PC-3 (cell line): ENCODE results near the gene DYDC2. TPM values are rescaled to one million over a fixed set of nuclear protein-coding genes. Genes with fewer than 3 reads are reported as not detected.

ENCODE experiments used
- ATAC-seq: fragments of 200-7000 bp; cut with Tn5 transposase; 2 replicates; pipeline ENCODE4 v1.9.1; 2020; ENCODE audit warnings: mild to moderate bottlenecking, moderate library complexity
- BruUV-seq: library from RNA; stranded (reverse); fragments of 400-500 nt; replicated peaks from 2 replicates; lab custom pipeline; 2021; lab: Mats Ljungman, UMichigan
- CTCF ChIA-PET: fragments of 300-600 bp; sonication (Branson Sonifier 250); formaldehyde crosslinking; loops from one replicate; lab custom pipeline; 2022; ENCODE audit warnings: antibody characterized with exemption; lab: Charles Lee
- POLR2A ChIA-PET: fragments of 300-600 bp; sonication (Branson Sonifier 250); formaldehyde crosslinking; loops from one replicate; lab custom pipeline; 2022; ENCODE audit warnings: antibody characterized with exemption; ENCODE audit not compliant: unreplicated experiment; lab: Charles Lee
- DNase-seq: peaks from one replicate; pipeline ENCODE4 v3.0.0-alpha.2; 2015
- H2AFZ ChIP-seq: fragments of 300-600 bp; sonication (generic); 2 replicates; pipeline ENCODE4 v1.6.0; 2016; ENCODE audit warnings: antibody characterized with exemption, low read length
- H3F3A ChIP-seq: fragments of 300-600 bp; sonication (generic); one replicate; pipeline ENCODE4 v1.6.0; 2017; ENCODE audit warnings: antibody characterized with exemption, low read length, control low read depth, mild to moderate bottlenecking; ENCODE audit not compliant: unreplicated experiment
- H3K27ac ChIP-seq: fragments of 300-600 bp; sonication (generic); 2 replicates; pipeline ENCODE4 v1.5.1; 2016; ENCODE audit warnings: mild to moderate bottlenecking, low read length
- H3K27me3 ChIP-seq: fragments of 300-600 bp; sonication (generic); 2 replicates; pipeline ENCODE4 v1.6.1; 2016; ENCODE audit warnings: low read length, mixed read lengths
- H3K36me3 ChIP-seq: fragments of 300-600 bp; sonication (generic); 2 replicates; pipeline ENCODE4 v1.6.1; 2016; ENCODE audit warnings: low read depth, mixed run types, low read length, mixed read lengths
- H3K4me1 ChIP-seq: fragments of 300-600 bp; sonication (generic); 2 replicates; pipeline ENCODE4 v1.5.1; 2016; ENCODE audit warnings: low read length; ENCODE audit not compliant: insufficient read depth
- H3K4me2 ChIP-seq: fragments of 300-600 bp; sonication (generic); 2 replicates; pipeline ENCODE4 v1.6.0; 2016; ENCODE audit warnings: low read length
- H3K4me3 ChIP-seq: fragments of 300-600 bp; sonication (generic); 2 replicates; pipeline ENCODE4 v1.5.1; 2016; ENCODE audit warnings: mild to moderate bottlenecking, low read length, mixed read lengths
- H3K79me2 ChIP-seq: fragments of 300-600 bp; sonication (generic); 2 replicates; pipeline ENCODE4 v1.6.1; 2017; ENCODE audit warnings: low read length, mixed read lengths
- H3K9ac ChIP-seq: fragments of 300-600 bp; sonication (generic); 2 replicates; pipeline ENCODE4 v1.6.0; 2016; ENCODE audit warnings: mild to moderate bottlenecking, low read length
- H3K9me2 ChIP-seq: fragments of 300-600 bp; sonication (generic); replicated peaks from 2 replicates; pipeline ENCODE4 v1.6.1; 2016; ENCODE audit warnings: mixed run types, low read length, mixed read lengths
- H3K9me3 ChIP-seq: fragments of 300-600 bp; sonication (generic); 2 replicates; pipeline ENCODE4 v1.6.1; 2016; ENCODE audit warnings: low read length, mixed read lengths
- H4K20me1 ChIP-seq: fragments of 300-600 bp; sonication (generic); 2 replicates; pipeline ENCODE4 v1.6.1; 2016; ENCODE audit warnings: low read length, mixed read lengths
- EZH2 ChIP-seq: fragments of 300-600 bp; sonication (generic); IDR thresholded peaks from one replicate; pipeline ENCODE4 v1.6.1; 2017; ENCODE audit warnings: antibody characterized with exemption, mild to moderate bottlenecking, low read length; ENCODE audit not compliant: unreplicated experiment
- EZH2phosphoT487 ChIP-seq: fragments of 300-600 bp; sonication (generic); IDR thresholded peaks from 2 replicates; pipeline ENCODE4 v1.6.1; 2018; ENCODE audit warnings: mild to moderate bottlenecking, antibody characterized with exemption, low read length, borderline replicate concordance
- intact Hi-C: fragments of 100-400 bp; cut with micrococcal nuclease; formaldehyde crosslinking; loops from 2 replicates; pipeline ENCODE4 v1.9.0; 2023
- total RNA-seq: library from RNA; depleted of rRNA; stranded (reverse); fragments of >200 nt; gene quantifications from 2 replicates; pipeline ENCODE4 v1.2.3, GENCODE V29; 2014
- TF ChIP-seq, protein P1 (sequence below): fragments of 300-600 bp; sonication (generic); conservative IDR thresholded peaks from 2 replicates; pipeline ENCODE4 v1.5.1; 2017; ENCODE audit warnings: antibody characterized with exemption, low read depth, mild to moderate bottlenecking, low read length

Gene DYDC2
- total RNA-seq, 1 experiment from 2014 or later = not detected

DNA sequence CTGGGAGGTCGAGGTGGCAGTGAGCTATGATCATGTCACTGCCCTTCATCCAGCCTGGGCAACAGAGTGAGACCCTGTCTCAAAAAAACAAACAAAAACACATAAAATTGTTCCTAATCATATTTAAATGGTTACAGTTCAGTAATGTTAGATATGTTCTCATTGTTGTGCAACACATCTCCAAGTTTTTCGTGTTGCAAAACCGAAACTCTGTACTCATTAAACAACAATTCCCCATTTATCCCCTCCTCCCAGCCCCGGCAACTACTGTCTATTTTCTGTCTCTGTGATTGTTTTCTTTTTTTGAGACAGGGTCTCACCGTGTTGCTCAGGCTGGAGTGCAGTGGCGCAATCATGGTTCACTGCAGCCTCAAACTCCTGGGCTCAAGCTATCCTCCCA is 35.7 kb downstream of the DYDC2 start:
- Histone ChIP-seq H3K9ac (no peak overlapping the region), H3K36me3 (no peaks in the 10 kb centered on the region), H3K4me3 (no peak overlapping the region), H2AFZ (no peak overlapping the region), H4K20me1 (no peaks in the 10 kb centered on the region), H3K4me2 (no peak overlapping the region), H3K9me2 (no peaks in the 10 kb centered on the region), H3K4me1 (no peaks in the 10 kb centered on the region), H3K27ac (no peak overlapping the region), H3F3A (no peaks in the 10 kb centered on the region), H3K27me3 (no peaks in the 10 kb centered on the region), H3K79me2 (no peaks in the 10 kb centered on the region), H3K9me3 (no peaks in the 10 kb centered on the region)
- ChIA-PET POLR2A (no interaction called here), CTCF (no interaction called here)
- TF ChIP-seq EZH2phosphoT487 (no peak), EZH2 (no peak)
- TF ChIP-seq, protein P1, sequence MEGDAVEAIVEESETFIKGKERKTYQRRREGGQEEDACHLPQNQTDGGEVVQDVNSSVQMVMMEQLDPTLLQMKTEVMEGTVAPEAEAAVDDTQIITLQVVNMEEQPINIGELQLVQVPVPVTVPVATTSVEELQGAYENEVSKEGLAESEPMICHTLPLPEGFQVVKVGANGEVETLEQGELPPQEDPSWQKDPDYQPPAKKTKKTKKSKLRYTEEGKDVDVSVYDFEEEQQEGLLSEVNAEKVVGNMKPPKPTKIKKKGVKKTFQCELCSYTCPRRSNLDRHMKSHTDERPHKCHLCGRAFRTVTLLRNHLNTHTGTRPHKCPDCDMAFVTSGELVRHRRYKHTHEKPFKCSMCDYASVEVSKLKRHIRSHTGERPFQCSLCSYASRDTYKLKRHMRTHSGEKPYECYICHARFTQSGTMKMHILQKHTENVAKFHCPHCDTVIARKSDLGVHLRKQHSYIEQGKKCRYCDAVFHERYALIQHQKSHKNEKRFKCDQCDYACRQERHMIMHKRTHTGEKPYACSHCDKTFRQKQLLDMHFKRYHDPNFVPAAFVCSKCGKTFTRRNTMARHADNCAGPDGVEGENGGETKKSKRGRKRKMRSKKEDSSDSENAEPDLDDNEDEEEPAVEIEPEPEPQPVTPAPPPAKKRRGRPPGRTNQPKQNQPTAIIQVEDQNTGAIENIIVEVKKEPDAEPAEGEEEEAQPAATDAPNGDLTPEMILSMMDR = no peak
- DNase-seq = no peak
- no TSS peak for BruUV-seq
- ATAC-seq = no peak
- intact Hi-C loops = no loop called here

DNA sequence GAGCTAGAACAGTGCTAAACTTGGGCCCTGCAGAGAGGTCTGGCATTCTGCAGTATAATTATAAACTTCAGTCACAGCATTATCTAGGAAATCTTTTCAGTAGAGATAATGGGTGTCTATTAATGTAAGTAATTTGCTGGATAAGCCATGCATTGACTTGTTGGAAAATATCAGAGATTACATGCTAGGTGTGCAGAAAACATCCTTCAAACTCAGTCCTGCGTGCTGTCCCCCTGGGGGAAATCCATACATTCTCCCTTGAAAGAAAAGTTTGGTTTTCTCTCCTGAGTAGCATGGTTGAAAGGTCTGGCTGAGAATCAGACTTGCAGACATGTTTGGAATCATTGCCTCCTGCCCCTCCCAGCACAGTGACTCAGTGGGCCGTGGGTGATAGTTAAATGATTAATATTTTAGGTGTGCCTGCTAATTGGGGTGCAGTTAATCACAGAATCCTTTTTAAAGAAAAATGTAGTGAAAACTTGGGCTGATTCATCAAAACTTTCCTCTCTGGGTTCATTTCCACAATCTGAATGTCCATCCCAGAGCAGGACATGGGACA is 37.9 kb downstream of the DYDC2 start:
- ChIA-PET POLR2A (no interaction called here), CTCF (no interaction called here)
- Histone ChIP-seq H3K27me3 (no peaks in the 10 kb centered on the region), H4K20me1 (no peaks in the 10 kb centered on the region), H3K36me3 (no peaks in the 10 kb centered on the region), H3K4me2 (no peak overlapping the region), H3K4me3 (no peak overlapping the region), H3F3A (no peaks in the 10 kb centered on the region), H3K27ac (no peak overlapping the region), H2AFZ (no peak overlapping the region), H3K79me2 (no peaks in the 10 kb centered on the region), H3K9ac (no peak overlapping the region), H3K9me2 (no peaks in the 10 kb centered on the region), H3K9me3 (no peaks in the 10 kb centered on the region), H3K4me1 (no peaks in the 10 kb centered on the region)
- no peak for DNase-seq
- BruUV-seq = no TSS peak
- TF ChIP-seq, protein P1 = no peak
- TF ChIP-seq EZH2 (no peak), EZH2phosphoT487 (no peak)
- intact Hi-C loops = no loop called here
- ATAC-seq = no peak

DNA sequence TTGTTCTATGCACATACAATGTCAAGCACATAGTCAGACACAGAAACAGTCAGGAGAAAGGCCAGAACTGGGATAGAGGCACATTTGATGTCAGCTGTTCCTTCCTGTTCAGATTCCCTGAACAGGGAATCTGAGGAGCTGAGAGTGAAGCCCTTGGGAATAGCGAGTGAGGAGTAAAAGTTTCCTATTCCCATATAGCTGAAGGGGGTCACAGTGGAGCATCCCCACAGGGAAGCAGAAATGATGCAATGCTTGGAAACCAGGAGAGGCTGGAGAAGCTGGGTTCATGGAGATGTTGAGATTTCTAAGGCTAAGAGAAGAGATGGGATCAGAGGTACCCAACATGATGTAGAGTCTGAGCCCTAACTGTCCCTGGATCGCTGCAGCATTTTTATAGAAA is 40.4 kb downstream of the DYDC2 start:
- H4K20me1 ChIP-seq = no peaks in the 10 kb centered on the region
- H3K9me2 ChIP-seq = no peaks in the 10 kb centered on the region
- H3K4me2 ChIP-seq = no peak overlapping the region
- no peak overlapping the region for H3K4me3 ChIP-seq
- no peaks in the 10 kb centered on the region for H3K36me3 ChIP-seq
- intact Hi-C loops = no loop called here
- H3F3A ChIP-seq = no peaks in the 10 kb centered on the region
- no peak overlapping the region for H3K27ac ChIP-seq
- no peaks in the 10 kb centered on the region for H3K27me3 ChIP-seq
- H3K9ac ChIP-seq = no peak overlapping the region
- no TSS peak for BruUV-seq
- H3K9me3 ChIP-seq = no peaks in the 10 kb centered on the region
- no peaks in the 10 kb centered on the region for H3K79me2 ChIP-seq
- no peak overlapping the region for H2AFZ ChIP-seq
- ChIA-PET CTCF (no interaction called here), POLR2A (no interaction called here)
- DNase-seq (no peak), ATAC-seq (no peak)
- no peaks in the 10 kb centered on the region for H3K4me1 ChIP-seq
- no peak for TF ChIP-seq EZH2phosphoT487
- TF ChIP-seq, protein P1 = no peak
- no peak for TF ChIP-seq EZH2
